DOHH2 (cell line): Measurements from ENCODE around the gene ETNK2.

Experiments used
- EZH2phosphoT487 ChIP-seq: fragments of 200-600 bp; sonication (generic); IDR thresholded peaks from 2 replicates; pipeline ENCODE4 v1.6.1; 2017; ENCODE audit warnings: borderline replicate concordance, mild to moderate bottlenecking, antibody characterized with exemption, low read length, moderate library complexity, mixed read lengths
- TF ChIP-seq, protein P1 (sequence below): fragments of 200-600 bp; sonication (generic); IDR thresholded peaks from one replicate; pipeline ENCODE4 v1.5.1; 2014; ENCODE audit warnings: antibody characterized with exemption, mild to moderate bottlenecking, low read depth, low read length; ENCODE audit not compliant: poor library complexity, severe bottlenecking

- TF ChIP-seq, protein P1, sequence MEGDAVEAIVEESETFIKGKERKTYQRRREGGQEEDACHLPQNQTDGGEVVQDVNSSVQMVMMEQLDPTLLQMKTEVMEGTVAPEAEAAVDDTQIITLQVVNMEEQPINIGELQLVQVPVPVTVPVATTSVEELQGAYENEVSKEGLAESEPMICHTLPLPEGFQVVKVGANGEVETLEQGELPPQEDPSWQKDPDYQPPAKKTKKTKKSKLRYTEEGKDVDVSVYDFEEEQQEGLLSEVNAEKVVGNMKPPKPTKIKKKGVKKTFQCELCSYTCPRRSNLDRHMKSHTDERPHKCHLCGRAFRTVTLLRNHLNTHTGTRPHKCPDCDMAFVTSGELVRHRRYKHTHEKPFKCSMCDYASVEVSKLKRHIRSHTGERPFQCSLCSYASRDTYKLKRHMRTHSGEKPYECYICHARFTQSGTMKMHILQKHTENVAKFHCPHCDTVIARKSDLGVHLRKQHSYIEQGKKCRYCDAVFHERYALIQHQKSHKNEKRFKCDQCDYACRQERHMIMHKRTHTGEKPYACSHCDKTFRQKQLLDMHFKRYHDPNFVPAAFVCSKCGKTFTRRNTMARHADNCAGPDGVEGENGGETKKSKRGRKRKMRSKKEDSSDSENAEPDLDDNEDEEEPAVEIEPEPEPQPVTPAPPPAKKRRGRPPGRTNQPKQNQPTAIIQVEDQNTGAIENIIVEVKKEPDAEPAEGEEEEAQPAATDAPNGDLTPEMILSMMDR, result no peak
- TF ChIP-seq EZH2phosphoT487, result no peak
These were observed 5.5 kb downstream of the ETNK2 start for GRCh38 chr1:204146309-204146708.
